Mammary epithelial cell (primary cell): ENCODE data around the gene MOGAT1.

ENCODE experiments used
- EZH2 ChIP-seq: IDR thresholded peaks from 2 replicates; pipeline ENCODE4 v1.6.1; 2012; ENCODE audit warnings: low read length, inconsistent platforms, borderline replicate concordance
- TF ChIP-seq, protein P1 (sequence below), 2 donors: IDR thresholded peaks in 1 of 2; conservative IDR thresholded peaks in 1 of 2; 2 replicates each; pipeline ENCODE4 v1.5.1; 2011 to 2012; ENCODE audit warnings: inconsistent platforms in 2 of 2, low read length in 2 of 2, mild to moderate bottlenecking in 2 of 2, control low read depth in 1 of 2, low read depth in 1 of 2; ENCODE audit not compliant: insufficient read depth in 1 of 2; ENCODE audit errors: extremely low read depth in 1 of 2

DNA sequence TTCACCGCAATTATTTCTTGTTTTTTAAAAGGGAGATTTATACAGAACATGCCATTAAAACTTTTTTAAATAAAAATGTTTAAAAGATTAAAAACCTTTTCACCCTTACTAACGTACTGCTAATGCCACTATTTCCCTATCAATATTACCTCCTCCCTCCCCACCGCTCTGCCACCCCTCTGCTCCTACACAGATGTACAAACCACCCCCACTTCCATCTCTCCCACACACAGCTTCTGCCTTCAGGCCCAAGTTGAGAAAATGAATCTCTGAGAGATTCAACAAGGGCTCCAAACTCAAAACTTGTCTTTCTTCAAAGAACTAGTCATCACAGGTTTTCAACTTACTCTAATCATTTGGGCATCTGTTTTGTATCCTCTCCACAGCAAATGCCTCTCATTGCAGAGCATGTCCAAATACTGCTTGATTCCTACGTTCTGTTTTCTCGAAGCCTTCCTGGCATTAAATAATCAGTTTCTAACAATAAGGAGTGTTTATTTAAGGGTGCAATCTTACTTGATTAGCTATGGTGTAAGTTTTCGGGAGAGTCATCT lies 47.6 kb upstream of the MOGAT1 start:
- TF ChIP-seq, protein P1, sequence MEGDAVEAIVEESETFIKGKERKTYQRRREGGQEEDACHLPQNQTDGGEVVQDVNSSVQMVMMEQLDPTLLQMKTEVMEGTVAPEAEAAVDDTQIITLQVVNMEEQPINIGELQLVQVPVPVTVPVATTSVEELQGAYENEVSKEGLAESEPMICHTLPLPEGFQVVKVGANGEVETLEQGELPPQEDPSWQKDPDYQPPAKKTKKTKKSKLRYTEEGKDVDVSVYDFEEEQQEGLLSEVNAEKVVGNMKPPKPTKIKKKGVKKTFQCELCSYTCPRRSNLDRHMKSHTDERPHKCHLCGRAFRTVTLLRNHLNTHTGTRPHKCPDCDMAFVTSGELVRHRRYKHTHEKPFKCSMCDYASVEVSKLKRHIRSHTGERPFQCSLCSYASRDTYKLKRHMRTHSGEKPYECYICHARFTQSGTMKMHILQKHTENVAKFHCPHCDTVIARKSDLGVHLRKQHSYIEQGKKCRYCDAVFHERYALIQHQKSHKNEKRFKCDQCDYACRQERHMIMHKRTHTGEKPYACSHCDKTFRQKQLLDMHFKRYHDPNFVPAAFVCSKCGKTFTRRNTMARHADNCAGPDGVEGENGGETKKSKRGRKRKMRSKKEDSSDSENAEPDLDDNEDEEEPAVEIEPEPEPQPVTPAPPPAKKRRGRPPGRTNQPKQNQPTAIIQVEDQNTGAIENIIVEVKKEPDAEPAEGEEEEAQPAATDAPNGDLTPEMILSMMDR (conservative IDR thresholded peaks at IDR 0.05 in 1 of 2, IDR thresholded peaks at IDR 0.05 in 1 of 2; ENCODE audit: extremely low read depth in 1 of 2, insufficient read depth in 1 of 2, low read depth in 1 of 2, low read length in 2 of 2): no peak
- no peak for TF ChIP-seq EZH2
